Hepatocyte (in vitro differentiated cells): ENCODE measurements around the gene VCX2.

Experiments
- EZH2 ChIP-seq: fragments of 200-600 bp; sonication (generic); IDR thresholded peaks from 2 replicates; pipeline ENCODE4 v1.6.1; 2016; ENCODE audit warnings: antibody characterized with exemption, mild to moderate bottlenecking, borderline replicate concordance
- TF ChIP-seq, protein P1 (sequence below): fragments of 200-600 bp; sonication (generic); IDR thresholded peaks from 2 replicates; pipeline ENCODE4 v1.5.1; 2016; ENCODE audit warnings: antibody characterized with exemption, mild to moderate bottlenecking; ENCODE audit not compliant: poor library complexity

DNA sequence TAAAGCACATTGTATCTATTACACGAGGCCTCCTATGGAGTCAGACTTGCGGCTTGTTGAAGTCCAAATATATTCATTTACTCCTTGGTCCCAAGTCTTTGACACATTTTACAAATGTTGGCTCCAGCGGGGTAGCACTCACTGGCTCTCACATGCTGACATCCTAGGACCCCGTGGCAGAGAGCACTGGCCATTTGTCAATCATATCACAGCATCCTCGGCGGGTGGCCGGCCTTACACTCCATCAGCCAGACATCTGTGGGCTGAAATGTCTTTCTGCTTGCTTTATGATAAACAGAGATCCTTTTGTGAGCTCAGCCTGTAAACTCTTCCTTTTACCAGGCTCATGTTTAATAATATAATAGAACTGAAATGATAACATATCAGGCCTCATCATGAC lies 25.7 kb upstream of the VCX2 start:
- no peak for TF ChIP-seq EZH2
- TF ChIP-seq, protein P1, sequence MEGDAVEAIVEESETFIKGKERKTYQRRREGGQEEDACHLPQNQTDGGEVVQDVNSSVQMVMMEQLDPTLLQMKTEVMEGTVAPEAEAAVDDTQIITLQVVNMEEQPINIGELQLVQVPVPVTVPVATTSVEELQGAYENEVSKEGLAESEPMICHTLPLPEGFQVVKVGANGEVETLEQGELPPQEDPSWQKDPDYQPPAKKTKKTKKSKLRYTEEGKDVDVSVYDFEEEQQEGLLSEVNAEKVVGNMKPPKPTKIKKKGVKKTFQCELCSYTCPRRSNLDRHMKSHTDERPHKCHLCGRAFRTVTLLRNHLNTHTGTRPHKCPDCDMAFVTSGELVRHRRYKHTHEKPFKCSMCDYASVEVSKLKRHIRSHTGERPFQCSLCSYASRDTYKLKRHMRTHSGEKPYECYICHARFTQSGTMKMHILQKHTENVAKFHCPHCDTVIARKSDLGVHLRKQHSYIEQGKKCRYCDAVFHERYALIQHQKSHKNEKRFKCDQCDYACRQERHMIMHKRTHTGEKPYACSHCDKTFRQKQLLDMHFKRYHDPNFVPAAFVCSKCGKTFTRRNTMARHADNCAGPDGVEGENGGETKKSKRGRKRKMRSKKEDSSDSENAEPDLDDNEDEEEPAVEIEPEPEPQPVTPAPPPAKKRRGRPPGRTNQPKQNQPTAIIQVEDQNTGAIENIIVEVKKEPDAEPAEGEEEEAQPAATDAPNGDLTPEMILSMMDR, result no peak
